Endothelial cell (in vitro differentiated cells): ENCODE data around the gene IGF2R. TPM values are rescaled to one million over a fixed set of nuclear protein-coding genes. Genes with fewer than 3 reads are reported as not detected.

ENCODE experiments used
- DNase-seq: peaks from one replicate; pipeline ENCODE4 v3.0.0; 2021; ENCODE audit warnings: low spot score
- H3K27ac Mint-ChIP-seq: one replicate; pipeline ENCODE4 v1.8.0; 2021; ENCODE audit warnings: mixed read lengths, inconsistent platforms; ENCODE audit not compliant: unreplicated experiment
- H3K27me3 Mint-ChIP-seq: one replicate; pipeline ENCODE4 v1.8.0; 2021; ENCODE audit warnings: mild to moderate bottlenecking, moderate library complexity, mixed read lengths, inconsistent platforms; ENCODE audit not compliant: unreplicated experiment
- H3K36me3 Mint-ChIP-seq: one replicate; pipeline ENCODE4 v1.8.0; 2021; ENCODE audit warnings: mild to moderate bottlenecking, low read depth, mixed read lengths, inconsistent platforms; ENCODE audit not compliant: unreplicated experiment
- H3K4me1 Mint-ChIP-seq: one replicate; pipeline ENCODE4 v1.8.0; 2021; ENCODE audit warnings: mild to moderate bottlenecking, mixed read lengths, inconsistent platforms; ENCODE audit not compliant: unreplicated experiment
- H3K4me3 Mint-ChIP-seq: one replicate; pipeline ENCODE4 v1.8.0; 2021; ENCODE audit warnings: mild to moderate bottlenecking, mixed read lengths, inconsistent platforms; ENCODE audit not compliant: unreplicated experiment
- H3K9me3 Mint-ChIP-seq: one replicate; pipeline ENCODE4 v1.8.0; 2021; ENCODE audit warnings: mixed read lengths, inconsistent platforms; ENCODE audit not compliant: unreplicated experiment
- total RNA-seq: library from RNA; stranded (reverse); fragmentation: NEBNext Ultra II Directional; extraction: Animal tissue kit (Norgen Biotek cat#: 25700); gene quantifications from one replicate; pipeline ENCODE4 v1.2.1, GENCODE V29; 2021; ENCODE audit not compliant: unreplicated experiment
- TF ChIP-seq, protein P1 (sequence below): fragments of 200-600 bp; sonication (generic); IDR thresholded peaks from one replicate; pipeline ENCODE4 v1.5.0; 2021; ENCODE audit warnings: antibody characterized with exemption; ENCODE audit not compliant: unreplicated experiment

Gene IGF2R
- total RNA-seq, 1 donor from 2014 or later, result 108 TPM

GRCh38 chr6:160038479-160038878 lies 69.6 kb downstream of the IGF2R start:
- H3K27me3 Mint-ChIP-seq, result peaks cover 5% of the 10 kb centered on the region
- no peak for DNase-seq
- H3K36me3 Mint-ChIP-seq, result peaks cover 53% of the 10 kb centered on the region

DNA sequence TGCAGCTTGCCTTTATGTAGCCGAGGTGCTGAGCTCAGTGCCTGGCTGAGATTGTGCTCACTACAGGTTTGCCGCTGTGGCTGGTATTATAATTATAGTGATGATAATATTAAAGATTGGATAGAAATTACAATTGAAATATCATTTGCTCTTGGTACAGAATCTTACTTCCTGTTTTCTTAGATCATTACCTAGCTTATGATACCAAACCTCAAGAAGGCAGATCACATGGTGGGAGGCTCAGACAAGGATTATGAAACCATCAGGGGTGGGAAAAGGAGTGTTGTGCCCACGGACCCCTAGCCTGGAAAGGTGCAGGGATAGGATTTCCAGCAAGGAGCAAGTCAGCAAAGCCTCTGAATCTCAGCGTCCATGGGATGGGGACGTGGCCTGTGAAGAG lies 70.6 kb downstream of the IGF2R start:
- H3K4me3 Mint-ChIP-seq, result no peak overlapping the region
- peaks cover 5% of the 10 kb centered on the region for H3K27me3 Mint-ChIP-seq
- peaks cover 3% of the 10 kb centered on the region for H3K4me1 Mint-ChIP-seq
- H3K36me3 Mint-ChIP-seq, result peaks cover 55% of the 10 kb centered on the region
- DNase-seq, result no peak
- no peak overlapping the region for H3K27ac Mint-ChIP-seq
- H3K9me3 Mint-ChIP-seq, result no peaks in the 10 kb centered on the region
- TF ChIP-seq, protein P1, sequence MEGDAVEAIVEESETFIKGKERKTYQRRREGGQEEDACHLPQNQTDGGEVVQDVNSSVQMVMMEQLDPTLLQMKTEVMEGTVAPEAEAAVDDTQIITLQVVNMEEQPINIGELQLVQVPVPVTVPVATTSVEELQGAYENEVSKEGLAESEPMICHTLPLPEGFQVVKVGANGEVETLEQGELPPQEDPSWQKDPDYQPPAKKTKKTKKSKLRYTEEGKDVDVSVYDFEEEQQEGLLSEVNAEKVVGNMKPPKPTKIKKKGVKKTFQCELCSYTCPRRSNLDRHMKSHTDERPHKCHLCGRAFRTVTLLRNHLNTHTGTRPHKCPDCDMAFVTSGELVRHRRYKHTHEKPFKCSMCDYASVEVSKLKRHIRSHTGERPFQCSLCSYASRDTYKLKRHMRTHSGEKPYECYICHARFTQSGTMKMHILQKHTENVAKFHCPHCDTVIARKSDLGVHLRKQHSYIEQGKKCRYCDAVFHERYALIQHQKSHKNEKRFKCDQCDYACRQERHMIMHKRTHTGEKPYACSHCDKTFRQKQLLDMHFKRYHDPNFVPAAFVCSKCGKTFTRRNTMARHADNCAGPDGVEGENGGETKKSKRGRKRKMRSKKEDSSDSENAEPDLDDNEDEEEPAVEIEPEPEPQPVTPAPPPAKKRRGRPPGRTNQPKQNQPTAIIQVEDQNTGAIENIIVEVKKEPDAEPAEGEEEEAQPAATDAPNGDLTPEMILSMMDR, result no peak

More at GRCh38 chr6:160038479-160038878, 69.6 kb downstream of the IGF2R start:
- TF ChIP-seq, protein P1, result no peak
- H3K4me3 Mint-ChIP-seq, result no peak overlapping the region
- peaks cover 9% of the 10 kb centered on the region for H3K4me1 Mint-ChIP-seq
- H3K9me3 Mint-ChIP-seq, result no peaks in the 10 kb centered on the region
- H3K27ac Mint-ChIP-seq, result no peak overlapping the region

GRCh38 chr6:160040055-160040454 lies 71.2 kb downstream of the IGF2R start:
- H3K27me3 Mint-ChIP-seq, result peaks cover 3% of the 10 kb centered on the region
- H3K36me3 Mint-ChIP-seq, result peaks cover 55% of the 10 kb centered on the region
- no peaks in the 10 kb centered on the region for H3K9me3 Mint-ChIP-seq
- no peaks in the 10 kb centered on the region for H3K4me1 Mint-ChIP-seq
- no peak for DNase-seq
- TF ChIP-seq, protein P1, result no peak
- no peak overlapping the region for H3K27ac Mint-ChIP-seq
- no peak overlapping the region for H3K4me3 Mint-ChIP-seq

- H3K4me3 Mint-ChIP-seq, result no peak overlapping the region
- no peak overlapping the region for H3K27ac Mint-ChIP-seq
- TF ChIP-seq, protein P1, result no peak
- H3K27me3 Mint-ChIP-seq, result peaks cover 1% of the 10 kb centered on the region
- no peaks in the 10 kb centered on the region for H3K4me1 Mint-ChIP-seq
- peaks cover 49% of the 10 kb centered on the region for H3K36me3 Mint-ChIP-seq
- DNase-seq, result no peak
- H3K9me3 Mint-ChIP-seq, result no peaks in the 10 kb centered on the region
These were observed 71.8 kb downstream of the IGF2R start for GRCh38 chr6:160040527-160041264.

GRCh38 chr6:160041608-160042007 lies 72.7 kb downstream of the IGF2R start:
- TF ChIP-seq, protein P1, result no peak
- Mint-ChIP-seq H3K4me3 (no peak overlapping the region), H3K27ac (no peak overlapping the region), H3K9me3 (no peaks in the 10 kb centered on the region), H3K27me3 (peaks cover 1% of the 10 kb centered on the region), H3K4me1 (no peaks in the 10 kb centered on the region), H3K36me3 (peaks cover 44% of the 10 kb centered on the region)
- DNase-seq, result no peak
